IPS DF 4.7 (cell line): ENCODE data around the gene NFIC.
"Not testable (repeated sequence)": the region's sequence is repeated elsewhere in the genome, so short reads cannot be mapped to it uniquely, and the experiment has no call there.

Experiments used
- DNase-seq: peaks from one replicate; pipeline ENCODE4 v3.0.0-alpha.2; 2013; ENCODE audit warnings: low spot score; ENCODE audit errors: extremely low read depth

NFIC gene

GRCh38 chr19:3365836-3366752 is at the start of gene NFIC:
Gene NFIC (plus strand): TSS chr19:3366583. CDS start chr19:3366637, 54 bp downstream.
- DNase-seq: no peak

DNA sequence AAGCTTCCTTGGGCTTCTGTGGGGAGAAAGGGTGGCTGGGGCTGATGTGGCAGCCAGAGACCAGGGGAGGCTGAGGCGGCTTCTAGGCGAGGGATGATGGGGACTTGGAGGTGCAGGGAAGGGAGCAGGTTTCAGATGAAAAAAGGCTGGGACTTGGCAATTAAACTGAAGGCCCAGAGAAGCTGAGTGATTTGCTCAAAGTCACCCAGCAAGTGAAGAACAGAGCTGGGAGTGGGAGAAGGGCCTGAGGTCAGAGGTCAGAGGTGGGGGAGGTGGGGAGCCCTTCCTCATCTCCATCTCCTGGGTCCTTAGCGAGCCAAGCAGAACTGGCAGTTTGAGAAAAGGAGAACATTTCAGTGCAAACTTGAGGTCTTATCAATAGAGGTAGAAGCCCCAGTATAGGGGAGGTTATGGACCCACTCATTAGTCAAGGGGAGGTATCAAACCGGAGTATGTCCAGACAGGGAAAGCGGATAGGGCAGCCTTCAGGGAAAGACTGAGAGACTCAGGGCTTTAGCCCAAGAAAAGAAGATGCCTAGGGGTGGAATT is 49.6 kb upstream of the NFIC start:
- no peak for DNase-seq

GRCh38 chr19:3319643-3320353 is 46.6 kb upstream of the NFIC start:
- no peak for DNase-seq

DNA sequence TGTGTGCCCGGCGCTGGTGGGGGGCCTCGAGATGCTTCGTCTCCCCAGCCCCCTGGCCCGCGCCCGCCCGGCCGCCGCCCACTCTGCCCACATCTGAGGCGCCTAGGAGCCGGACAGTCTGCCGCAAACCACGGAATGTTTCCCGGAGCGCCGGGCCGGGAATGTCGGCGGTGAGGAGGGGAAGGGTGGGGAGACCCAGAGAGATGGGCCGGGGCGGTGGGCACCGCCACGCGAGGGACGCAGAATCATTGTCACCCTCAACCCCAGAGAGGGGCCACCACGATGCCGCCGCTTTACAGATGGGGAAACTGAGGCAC is 46.1 kb upstream of the NFIC start:
- no peak for DNase-seq

DNA sequence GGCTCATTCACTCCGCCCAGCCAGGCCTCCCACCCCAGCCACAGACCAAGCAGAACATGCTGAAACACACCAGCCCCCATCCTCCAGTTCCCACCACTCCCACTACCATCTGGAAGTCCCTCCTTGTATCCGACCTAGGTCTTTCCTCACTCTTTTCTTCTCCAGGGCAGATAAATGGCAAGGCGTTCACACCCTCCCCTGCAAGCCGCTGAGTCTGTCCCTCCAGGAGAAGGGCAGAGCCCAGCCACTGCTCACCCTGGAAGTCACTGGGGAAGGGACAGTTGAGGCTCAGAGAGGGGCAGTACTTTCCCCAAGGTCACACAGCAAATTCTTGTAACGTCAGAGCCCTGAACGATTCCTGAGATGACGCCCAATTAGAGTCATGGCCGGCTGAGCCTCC is 45.5 kb upstream of the NFIC start:
- no peak for DNase-seq

GRCh38 chr19:3321696-3322095 is 44.7 kb upstream of the NFIC start:
- no peak for DNase-seq

GRCh38 chr19:3322199-3322978 is 44.0 kb upstream of the NFIC start:
- no peak for DNase-seq

DNA sequence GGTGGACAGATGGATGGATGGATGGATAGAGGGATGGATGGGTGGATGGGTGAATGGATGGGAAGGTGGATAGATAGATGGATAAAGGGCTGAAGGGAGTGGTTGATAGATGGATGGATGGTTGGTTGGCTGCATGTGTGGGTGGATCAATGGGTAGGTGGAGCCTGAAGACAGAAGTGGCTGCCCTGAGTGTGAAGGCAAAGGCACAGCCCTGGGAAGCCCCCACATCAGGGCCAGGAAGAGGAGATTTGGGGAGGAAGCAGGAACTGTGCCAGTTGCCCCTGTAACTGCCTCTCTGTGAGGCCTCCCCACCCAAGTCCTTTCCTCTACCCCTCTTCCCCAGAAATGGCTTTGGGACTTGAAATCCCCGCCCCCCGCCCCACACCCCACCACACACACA is 43.4 kb upstream of the NFIC start:
- no peak for DNase-seq

- DNase-seq: no peak
Measured at GRCh38 chr19:3323658-3324057, 42.7 kb upstream of the NFIC start.

- DNase-seq: no peak
Measured at GRCh38 chr19:3324405-3324856, 42.0 kb upstream of the NFIC start.

DNA sequence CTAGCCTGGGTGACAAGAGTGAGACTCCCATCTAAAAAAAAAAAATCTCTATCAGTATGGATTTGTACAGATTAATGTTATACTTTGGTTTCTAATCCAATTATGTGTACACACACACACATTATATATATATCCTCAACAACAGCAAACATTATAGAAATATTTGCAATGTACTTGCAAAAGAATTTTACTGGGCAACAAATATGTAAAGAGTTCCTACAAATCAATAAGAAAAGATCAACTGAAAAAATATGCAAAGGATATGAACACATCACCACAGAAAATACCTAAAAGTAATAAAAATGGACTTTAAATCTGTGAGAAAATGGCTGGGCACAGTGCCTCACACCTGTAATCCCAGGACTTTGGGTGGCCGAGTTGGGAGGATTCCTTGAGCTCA is 40.9 kb upstream of the NFIC start:
- DNase-seq: no peak

DNA sequence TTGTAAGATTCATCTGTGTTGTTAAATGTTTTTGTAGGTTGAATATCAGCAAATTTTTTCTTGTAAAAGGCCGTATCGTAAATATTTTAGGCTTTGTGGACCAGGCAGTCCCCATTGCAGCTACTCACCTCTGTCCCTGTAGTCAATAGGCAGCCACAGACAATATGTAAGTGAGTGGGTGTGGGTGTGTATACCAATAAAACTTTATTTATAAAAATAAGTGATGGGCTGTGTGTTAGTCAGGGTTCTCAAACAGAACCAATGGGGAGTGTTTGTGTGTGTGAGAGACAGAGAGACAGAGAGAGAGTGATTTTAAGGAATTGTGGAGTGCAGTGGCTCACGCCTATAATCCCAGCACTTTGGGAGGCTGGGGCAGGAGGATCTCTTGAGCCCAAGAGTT is 37.6 kb upstream of the NFIC start:
- no peak for DNase-seq

DNA sequence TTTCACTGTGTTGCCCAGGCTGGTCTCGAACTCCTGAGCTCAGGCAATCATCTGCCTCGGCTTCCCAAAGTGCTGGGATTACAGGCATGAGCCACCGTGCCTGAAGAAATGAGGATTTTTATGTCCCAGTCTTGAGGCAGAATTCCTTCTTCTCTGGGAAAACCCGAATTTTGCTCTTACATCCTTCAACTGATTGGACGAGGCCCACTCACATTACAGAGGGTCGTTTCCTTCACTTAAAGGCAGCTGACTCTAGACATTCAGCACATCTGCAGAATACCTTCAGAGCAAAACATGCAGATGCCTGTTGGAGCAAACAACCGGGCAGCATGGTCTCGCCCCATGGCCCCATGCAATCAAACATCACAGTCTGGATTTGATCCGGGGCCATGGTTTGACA is 36.3 kb upstream of the NFIC start:
- no peak for DNase-seq

GRCh38 chr19:3332232-3332631 is 34.2 kb upstream of the NFIC start:
- not testable (repeated sequence) for DNase-seq

DNA sequence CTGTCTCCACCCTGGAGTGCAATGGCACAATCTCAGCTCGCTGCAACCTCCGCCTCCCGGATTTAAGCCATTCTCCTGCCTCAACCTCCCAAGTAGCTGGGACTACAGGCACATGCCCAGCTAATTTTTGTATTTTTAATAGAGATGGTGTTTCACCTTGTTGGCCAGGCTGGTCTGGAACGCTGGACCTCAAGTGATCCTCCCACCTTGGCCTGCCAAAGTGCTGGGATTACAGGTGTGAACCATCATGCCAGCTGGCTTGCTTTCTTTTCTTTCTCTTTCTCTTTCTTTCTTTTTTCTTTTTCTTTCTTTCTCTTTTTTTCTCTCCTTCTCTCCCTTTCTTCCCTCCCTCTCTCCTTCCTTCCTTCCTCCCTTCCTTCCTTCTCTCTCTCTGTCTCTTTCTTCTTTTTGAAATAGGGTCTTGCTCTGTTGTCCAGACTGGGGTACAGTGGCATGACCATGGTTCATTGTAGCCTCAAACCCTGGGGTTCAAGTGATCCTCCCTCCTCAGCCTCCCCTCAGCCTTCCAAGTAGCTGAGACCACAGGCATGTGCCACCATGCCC is 33.3 kb upstream of the NFIC start:
- DNase-seq: no peak

DNA sequence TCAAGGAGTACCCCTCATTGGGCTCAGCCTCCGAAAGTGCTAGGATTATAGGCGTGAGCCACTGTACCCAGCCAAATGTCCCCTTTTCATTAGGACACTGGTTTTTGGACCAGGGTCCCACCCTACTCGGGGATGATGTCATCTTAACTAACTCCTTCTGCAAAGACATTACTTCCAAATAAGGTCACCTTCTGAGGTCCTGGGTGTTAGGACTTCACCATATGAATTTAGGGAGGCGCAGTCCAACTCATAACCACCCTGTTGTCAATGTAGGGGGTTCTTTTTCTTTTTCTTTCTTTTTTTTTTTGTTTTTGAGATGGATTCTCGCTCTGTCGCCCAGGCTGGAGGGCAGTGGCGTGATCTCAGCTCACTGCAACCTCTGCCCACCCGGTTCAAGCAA is 32.7 kb upstream of the NFIC start:
- DNase-seq: no peak

DNA sequence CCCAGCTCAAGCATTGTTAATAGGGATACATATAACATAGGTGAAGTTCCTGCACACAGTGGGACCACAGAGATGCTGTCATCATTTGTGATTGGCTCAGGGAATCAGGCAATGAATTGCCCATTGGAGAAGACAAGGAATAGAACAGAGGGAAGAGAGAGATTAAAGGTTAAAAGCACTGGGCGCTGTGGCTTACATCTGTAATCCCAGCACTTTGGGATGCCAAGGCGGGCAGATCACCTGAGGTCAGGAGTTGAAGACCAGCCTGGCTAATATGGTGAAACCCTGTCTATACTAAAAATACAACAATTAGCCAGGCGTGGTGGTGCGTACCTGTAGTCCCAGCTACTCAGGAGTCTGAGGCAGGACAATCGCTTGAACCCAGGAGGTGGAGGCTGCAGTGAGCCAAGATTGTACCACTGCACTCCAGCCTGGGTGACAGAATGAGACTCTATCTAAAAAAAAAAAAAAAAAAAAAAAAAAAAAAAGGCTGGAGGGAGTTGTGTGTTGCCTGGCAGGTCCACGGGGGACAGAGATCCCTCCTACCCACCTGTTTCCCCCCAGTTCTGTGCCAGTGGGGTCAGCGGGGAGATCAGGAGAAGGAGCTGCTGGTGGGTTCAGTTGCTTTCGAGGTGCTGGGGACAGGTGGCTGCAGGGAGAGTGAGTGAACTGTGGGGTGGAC is 31.5 kb upstream of the NFIC start:
- DNase-seq: not testable (repeated sequence)

GRCh38 chr19:3335431-3336350 is 30.7 kb upstream of the NFIC start:
- DNase-seq: no peak

DNA sequence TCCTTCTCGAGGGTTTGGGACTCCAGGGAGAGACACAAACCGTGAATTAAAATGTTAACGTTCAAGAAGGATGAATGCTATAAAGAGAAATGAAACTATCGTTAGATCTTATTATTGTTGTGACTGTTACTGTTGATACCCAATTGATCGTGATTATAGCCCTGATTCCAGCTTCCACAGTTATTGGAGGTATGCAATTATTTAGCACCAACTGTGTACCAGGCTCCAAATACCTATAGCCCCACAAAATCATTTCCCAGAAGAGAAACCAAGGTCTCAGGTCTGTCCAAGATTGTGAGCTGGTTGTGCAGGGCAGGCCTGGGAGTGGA is 30.1 kb upstream of the NFIC start:
- DNase-seq: no peak
